Osteocyte (in vitro differentiated cells): ENCODE data around the gene JOSD2. TPM values are rescaled to one million over a fixed set of nuclear protein-coding genes. Genes with fewer than 3 reads are reported as not detected.
A peak's percentile ranks its signal among the peaks of the same experiment; 100 is the strongest.

Experiments used
- DNase-seq: peaks from one replicate; pipeline ENCODE4 v3.0.0; 2021; ENCODE audit warnings: mixed read lengths; ENCODE audit not compliant: unreplicated experiment; ENCODE audit errors: extremely low spot score
- H3K27ac Mint-ChIP-seq: one replicate; pipeline ENCODE4 v1.8.0; 2021; ENCODE audit warnings: mild to moderate bottlenecking, mixed read lengths; ENCODE audit not compliant: unreplicated experiment
- H3K27me3 Mint-ChIP-seq: one replicate; pipeline ENCODE4 v1.8.0; 2021; ENCODE audit warnings: mixed read lengths; ENCODE audit not compliant: unreplicated experiment
- H3K36me3 Mint-ChIP-seq: one replicate; pipeline ENCODE4 v1.8.0; 2021; ENCODE audit warnings: mixed read lengths; ENCODE audit not compliant: unreplicated experiment
- H3K4me1 Mint-ChIP-seq: one replicate; pipeline ENCODE4 v1.8.0; 2021; ENCODE audit warnings: mixed read lengths; ENCODE audit not compliant: unreplicated experiment
- H3K4me3 Mint-ChIP-seq: one replicate; pipeline ENCODE4 v1.8.0; 2021; ENCODE audit warnings: mild to moderate bottlenecking, moderate library complexity, mixed read lengths; ENCODE audit not compliant: unreplicated experiment
- H3K9me3 Mint-ChIP-seq: one replicate; pipeline ENCODE4 v1.8.0; 2021; ENCODE audit warnings: mixed read lengths; ENCODE audit not compliant: unreplicated experiment
- CTCF ChIP-seq: fragments of 200-600 bp; sonication (generic); IDR thresholded peaks from 2 replicates; pipeline ENCODE4 v1.5.0; 2021; ENCODE audit warnings: antibody characterized with exemption, mild to moderate bottlenecking, moderate library complexity
- total RNA-seq: library from RNA; stranded (reverse); gene quantifications from 2 replicates; pipeline ENCODE4 v1.2.1, GENCODE V29; 2021

The JOSD2 gene
- total RNA-seq, 1 donor from 2014 or later: 43.7 TPM

DNA sequence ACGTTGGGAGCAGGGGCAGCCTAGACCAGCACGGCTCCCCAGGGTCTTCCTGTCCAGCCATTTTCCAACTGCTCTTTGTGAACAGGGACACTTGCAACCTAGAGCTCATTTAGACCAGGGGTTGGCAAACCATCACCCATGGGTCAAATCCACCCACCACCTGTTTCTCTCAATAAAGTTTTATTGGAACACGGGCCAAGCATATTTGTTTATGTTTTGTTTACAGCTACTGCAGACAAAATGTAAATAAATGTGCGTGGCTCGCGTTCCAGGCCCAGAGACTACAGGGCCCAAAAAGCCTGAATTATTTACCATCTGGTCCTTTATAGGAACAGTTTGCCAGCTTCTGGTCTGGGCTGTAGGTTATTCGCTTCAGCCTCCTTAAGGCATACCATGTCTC lies 48.0 kb downstream of the JOSD2 start:
- TF ChIP-seq CTCF: no peak
- Mint-ChIP-seq H3K4me1 (peaks cover 2% of the 10 kb centered on the region), H3K27ac (no peak overlapping the region), H3K9me3 (no peaks in the 10 kb centered on the region), H3K27me3 (no peaks in the 10 kb centered on the region), H3K36me3 (no peaks in the 10 kb centered on the region), H3K4me3 (no peak overlapping the region)
- DNase-seq: no peak

DNA sequence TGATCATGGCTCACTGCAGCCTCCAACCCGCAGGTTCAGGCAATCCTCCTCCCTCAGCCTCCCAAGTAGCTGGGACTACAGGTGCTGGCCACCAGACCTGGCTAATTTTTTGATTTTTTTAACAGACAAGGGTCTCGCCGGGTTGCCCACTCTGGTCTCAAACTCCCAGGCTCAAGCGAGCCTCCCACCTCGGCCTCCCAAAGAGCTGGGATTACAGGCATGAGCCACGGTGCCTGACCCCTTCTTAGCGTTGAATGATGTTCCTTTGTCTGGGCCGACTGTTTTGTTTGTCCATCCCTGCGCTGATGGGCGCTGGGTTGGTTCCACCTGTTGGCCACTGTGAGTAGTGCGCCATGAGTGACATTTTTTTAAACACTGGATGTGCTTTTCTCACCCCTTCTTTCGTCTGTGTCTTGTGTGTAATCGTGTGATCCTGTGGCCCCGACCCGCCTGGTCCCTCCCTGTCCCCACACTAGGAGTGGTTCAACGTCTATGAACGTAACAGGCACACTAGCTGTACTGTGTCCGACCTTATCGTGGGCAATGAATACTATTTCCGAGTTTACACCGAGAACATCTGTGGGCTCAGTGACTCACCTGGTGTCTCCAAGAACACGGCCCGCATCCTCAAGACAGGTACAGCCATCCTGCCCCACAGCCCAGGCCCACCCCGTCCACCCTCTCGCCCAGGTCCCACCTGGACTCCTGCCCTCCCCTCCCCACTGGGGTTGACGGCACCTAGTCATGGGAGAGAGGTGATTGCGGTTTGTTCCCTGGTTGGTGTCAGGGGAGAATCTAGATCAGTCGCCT lies 49.7 kb downstream of the JOSD2 start:
- TF ChIP-seq CTCF: peak; percentile 87
- no peaks in the 10 kb centered on the region for H3K9me3 Mint-ChIP-seq
- H3K4me1 Mint-ChIP-seq: peaks cover 2% of the 10 kb centered on the region
- no peaks in the 10 kb centered on the region for H3K36me3 Mint-ChIP-seq
- no peak overlapping the region for H3K27ac Mint-ChIP-seq
- peaks cover 2% of the 10 kb centered on the region for H3K27me3 Mint-ChIP-seq
- DNase-seq: no peak
- H3K4me3 Mint-ChIP-seq: no peak overlapping the region

DNA sequence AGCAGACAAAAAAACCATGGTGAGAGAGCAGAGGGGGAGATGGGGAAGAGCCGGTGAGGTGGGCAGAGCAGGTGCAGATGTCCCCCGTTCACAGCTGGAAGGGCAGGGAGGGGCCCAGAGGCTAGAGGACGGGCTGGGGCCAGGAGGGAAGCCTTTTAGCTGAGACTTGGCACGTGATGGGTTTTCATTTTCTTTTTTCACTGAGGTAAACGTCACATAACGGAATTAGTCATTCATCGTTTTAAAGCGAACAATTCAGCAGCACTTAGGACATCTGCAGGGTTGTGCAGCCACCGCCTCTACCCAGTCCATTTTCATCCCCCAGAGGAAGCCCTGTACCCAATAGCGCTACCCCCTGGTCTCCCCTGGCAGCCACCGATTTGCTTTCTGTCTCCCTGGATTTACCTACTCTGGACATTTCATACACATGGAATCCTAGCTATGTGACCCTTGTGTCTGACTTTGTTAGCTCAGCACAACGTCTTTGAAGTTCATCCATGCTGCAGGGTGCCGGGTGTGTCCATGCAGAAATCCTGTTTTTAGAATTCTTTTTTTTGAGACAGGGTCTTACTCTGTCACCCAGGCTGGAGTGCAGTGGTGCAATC lies 50.7 kb downstream of the JOSD2 start:
- TF ChIP-seq CTCF: no peak
- H3K4me3 Mint-ChIP-seq: no peak overlapping the region
- H3K27me3 Mint-ChIP-seq: peaks cover 2% of the 10 kb centered on the region
- DNase-seq: no peak
- H3K27ac Mint-ChIP-seq: no peak overlapping the region
- peaks cover 2% of the 10 kb centered on the region for H3K4me1 Mint-ChIP-seq
- H3K36me3 Mint-ChIP-seq: no peaks in the 10 kb centered on the region
- no peaks in the 10 kb centered on the region for H3K9me3 Mint-ChIP-seq

DNA sequence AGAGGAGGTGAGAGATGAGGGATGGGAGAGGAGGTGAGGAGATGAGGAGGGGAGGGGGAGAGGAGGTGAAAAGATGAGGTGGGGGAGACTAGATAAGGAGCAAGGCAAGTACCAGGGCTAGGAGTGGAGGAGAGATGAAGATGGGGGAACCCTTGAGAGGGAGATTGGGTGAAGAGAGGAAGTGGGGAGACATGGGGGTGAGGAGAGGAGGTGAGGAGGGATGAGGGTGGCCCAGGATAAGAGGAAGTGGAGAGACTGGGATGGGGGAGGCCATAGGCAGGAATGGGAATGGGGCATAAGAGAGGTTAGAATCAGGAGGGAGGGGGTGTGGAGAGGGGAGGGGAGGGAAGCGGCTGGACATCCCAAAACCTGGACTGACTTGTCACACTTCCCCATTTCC lies 51.4 kb downstream of the JOSD2 start:
- TF ChIP-seq CTCF: no peak
- H3K27ac Mint-ChIP-seq: no peak overlapping the region
- no peak for DNase-seq
- peaks cover 2% of the 10 kb centered on the region for H3K27me3 Mint-ChIP-seq
- peaks cover 2% of the 10 kb centered on the region for H3K4me1 Mint-ChIP-seq
- no peaks in the 10 kb centered on the region for H3K36me3 Mint-ChIP-seq
- no peak overlapping the region for H3K4me3 Mint-ChIP-seq
- no peaks in the 10 kb centered on the region for H3K9me3 Mint-ChIP-seq

- H3K27me3 Mint-ChIP-seq: peaks cover 2% of the 10 kb centered on the region
- no peak overlapping the region for H3K4me3 Mint-ChIP-seq
- no peak for DNase-seq
- peaks cover 2% of the 10 kb centered on the region for H3K4me1 Mint-ChIP-seq
- no peak for TF ChIP-seq CTCF
- H3K9me3 Mint-ChIP-seq: no peaks in the 10 kb centered on the region
- no peak overlapping the region for H3K27ac Mint-ChIP-seq
- no peaks in the 10 kb centered on the region for H3K36me3 Mint-ChIP-seq
Measured at GRCh38 chr19:50459067-50459456, 51.9 kb downstream of the JOSD2 start.
